Stimulated activated effector memory CD8-positive, alpha-beta T cell treated with anti-CD3 and anti-CD28 coated beads, Interleukin-12 subunit alpha, Interleukin-12 subunit beta, amount 100 ng/mL, for 72 hours (primary cell): ENCODE data around the gene EIF2S2.

Experiments
- ATAC-seq: fragments of 150-1000 bp; cut with Tn5 transposase; 2 replicates; pipeline ENCODE4 v1.10.0; 2021
- DNase-seq, 2 donors: peaks; one replicate each; pipeline ENCODE4 v3.0.0; 2021 to 2022; ENCODE audit warnings: low spot score in 2 of 2
- H3K27ac Mint-ChIP-seq: one replicate; pipeline ENCODE4 v1.8.0; 2022; ENCODE audit warnings: mild to moderate bottlenecking, mixed read lengths
- H3K36me3 Mint-ChIP-seq: one replicate; pipeline ENCODE4 v1.8.0; 2022; ENCODE audit warnings: mild to moderate bottlenecking, mixed read lengths
- H3K4me1 Mint-ChIP-seq: one replicate; pipeline ENCODE4 v1.8.0; 2022; ENCODE audit warnings: mixed read lengths
- H3K4me3 Mint-ChIP-seq: one replicate; pipeline ENCODE4 v1.8.0; 2022; ENCODE audit warnings: mild to moderate bottlenecking, mixed read lengths
- H3K9me3 Mint-ChIP-seq: one replicate; pipeline ENCODE4 v1.8.0; 2022; ENCODE audit warnings: mixed read lengths

Gene EIF2S2

GRCh38 chr20:34084227-34084923 is 27.7 kb downstream of the EIF2S2 start:
- no peaks in the 10 kb centered on the region for H3K9me3 Mint-ChIP-seq
- ATAC-seq (no peak), DNase-seq (no peak)
- peaks cover 47% of the 10 kb centered on the region for H3K4me1 Mint-ChIP-seq
- peak overlapping the region; percentile 90 for H3K27ac Mint-ChIP-seq
- no peak overlapping the region for H3K4me3 Mint-ChIP-seq
- peaks cover 74% of the 10 kb centered on the region for H3K36me3 Mint-ChIP-seq

GRCh38 chr20:34083781-34084180 is 28.3 kb downstream of the EIF2S2 start:
- no peak overlapping the region for H3K4me3 Mint-ChIP-seq
- H3K36me3 Mint-ChIP-seq: peaks cover 68% of the 10 kb centered on the region
- peaks cover 47% of the 10 kb centered on the region for H3K4me1 Mint-ChIP-seq
- no peaks in the 10 kb centered on the region for H3K9me3 Mint-ChIP-seq
- H3K27ac Mint-ChIP-seq: peak overlapping the region; percentile 90
- DNase-seq: no peak
- no peak for ATAC-seq

- no peak overlapping the region for H3K4me3 Mint-ChIP-seq
- no peaks in the 10 kb centered on the region for H3K9me3 Mint-ChIP-seq
- peaks cover 43% of the 10 kb centered on the region for H3K4me1 Mint-ChIP-seq
- DNase-seq (no peak), ATAC-seq (no peak)
- peak overlapping the region; percentile 90 for H3K27ac Mint-ChIP-seq
- H3K36me3 Mint-ChIP-seq: peaks cover 65% of the 10 kb centered on the region
Measured at GRCh38 chr20:34083137-34083536, 28.9 kb downstream of the EIF2S2 start.

GRCh38 chr20:34082232-34082887 is 29.7 kb downstream of the EIF2S2 start:
- Mint-ChIP-seq H3K27ac (peak overlapping the region; percentile 86), H3K4me1 (peaks cover 39% of the 10 kb centered on the region), H3K9me3 (no peaks in the 10 kb centered on the region), H3K36me3 (peaks cover 65% of the 10 kb centered on the region), H3K4me3 (no peak overlapping the region)
- ATAC-seq (no peak), DNase-seq (no peak)

GRCh38 chr20:34079818-34080217 is 32.2 kb downstream of the EIF2S2 start:
- Mint-ChIP-seq H3K4me3 (no peak overlapping the region), H3K36me3 (peaks cover 68% of the 10 kb centered on the region), H3K27ac (peak overlapping the region; percentile 86), H3K9me3 (no peaks in the 10 kb centered on the region), H3K4me1 (peaks cover 31% of the 10 kb centered on the region)
- DNase-seq (no peak), ATAC-seq (no peak)

- Mint-ChIP-seq H3K27ac (peak overlapping the region; percentile 86), H3K4me3 (no peak overlapping the region), H3K9me3 (no peaks in the 10 kb centered on the region), H3K36me3 (peaks cover 68% of the 10 kb centered on the region), H3K4me1 (peaks cover 28% of the 10 kb centered on the region)
- DNase-seq (no peak), ATAC-seq (no peak)
Measured at GRCh38 chr20:34078540-34078939, 33.5 kb downstream of the EIF2S2 start.

GRCh38 chr20:34076952-34077351 is 35.1 kb downstream of the EIF2S2 start:
- Mint-ChIP-seq H3K36me3 (peaks cover 78% of the 10 kb centered on the region), H3K4me1 (peaks cover 40% of the 10 kb centered on the region), H3K4me3 (no peak overlapping the region), H3K27ac (peak overlapping the region; percentile 74), H3K9me3 (no peaks in the 10 kb centered on the region)
- no peak for DNase-seq
- no peak for ATAC-seq

GRCh38 chr20:34075647-34076046 is 36.4 kb downstream of the EIF2S2 start:
- Mint-ChIP-seq H3K4me3 (no peak overlapping the region), H3K4me1 (peaks cover 39% of the 10 kb centered on the region), H3K27ac (peak overlapping the region; percentile 74), H3K9me3 (no peaks in the 10 kb centered on the region), H3K36me3 (peaks cover 79% of the 10 kb centered on the region)
- ATAC-seq (no peak), DNase-seq (no peak)

- peaks cover 74% of the 10 kb centered on the region for H3K36me3 Mint-ChIP-seq
- H3K27ac Mint-ChIP-seq: peak overlapping the region; percentile 88
- ATAC-seq: peak; percentile 49
- DNase-seq: no peak
- H3K9me3 Mint-ChIP-seq: no peaks in the 10 kb centered on the region
- no peak overlapping the region for H3K4me3 Mint-ChIP-seq
- peaks cover 44% of the 10 kb centered on the region for H3K4me1 Mint-ChIP-seq
Measured at GRCh38 chr20:34074101-34074760, 37.8 kb downstream of the EIF2S2 start.

GRCh38 chr20:34072778-34073177 is 39.3 kb downstream of the EIF2S2 start:
- Mint-ChIP-seq H3K27ac (peak overlapping the region; percentile 43), H3K4me1 (peaks cover 59% of the 10 kb centered on the region), H3K4me3 (no peak overlapping the region), H3K9me3 (no peaks in the 10 kb centered on the region), H3K36me3 (peaks cover 66% of the 10 kb centered on the region)
- ATAC-seq (no peak), DNase-seq (no peak)

GRCh38 chr20:34072076-34072475 is 40.0 kb downstream of the EIF2S2 start:
- H3K9me3 Mint-ChIP-seq: no peaks in the 10 kb centered on the region
- H3K4me1 Mint-ChIP-seq: peaks cover 62% of the 10 kb centered on the region
- peak overlapping the region; percentile 43 for H3K27ac Mint-ChIP-seq
- ATAC-seq: no peak
- H3K4me3 Mint-ChIP-seq: no peak overlapping the region
- no peak for DNase-seq
- H3K36me3 Mint-ChIP-seq: peaks cover 59% of the 10 kb centered on the region

- no peak for ATAC-seq
- DNase-seq: no peak
- H3K36me3 Mint-ChIP-seq: peaks cover 49% of the 10 kb centered on the region
- peaks cover 62% of the 10 kb centered on the region for H3K4me1 Mint-ChIP-seq
- peak overlapping the region; percentile 47 for H3K27ac Mint-ChIP-seq
- H3K9me3 Mint-ChIP-seq: no peaks in the 10 kb centered on the region
- H3K4me3 Mint-ChIP-seq: no peak overlapping the region
Measured at GRCh38 chr20:34070859-34071258, 41.2 kb downstream of the EIF2S2 start.

GRCh38 chr20:34070079-34070439 is 42.0 kb downstream of the EIF2S2 start:
- Mint-ChIP-seq H3K4me3 (no peak overlapping the region), H3K4me1 (peaks cover 68% of the 10 kb centered on the region), H3K27ac (peak overlapping the region; percentile 23), H3K9me3 (no peaks in the 10 kb centered on the region), H3K36me3 (peaks cover 48% of the 10 kb centered on the region)
- DNase-seq (no peak), ATAC-seq (no peak)

GRCh38 chr20:34069341-34070078 is 42.5 kb downstream of the EIF2S2 start:
- Mint-ChIP-seq H3K4me1 (peaks cover 67% of the 10 kb centered on the region), H3K27ac (peak overlapping the region; percentile 23), H3K36me3 (peaks cover 48% of the 10 kb centered on the region), H3K9me3 (no peaks in the 10 kb centered on the region), H3K4me3 (no peak overlapping the region)
- peak; percentile 29 to 68 for DNase-seq
- peak; percentile 89 for ATAC-seq

- no peak overlapping the region for H3K4me3 Mint-ChIP-seq
- peaks cover 55% of the 10 kb centered on the region for H3K4me1 Mint-ChIP-seq
- no peak for ATAC-seq
- H3K9me3 Mint-ChIP-seq: no peaks in the 10 kb centered on the region
- DNase-seq: no peak
- peak overlapping the region; percentile 41 for H3K27ac Mint-ChIP-seq
- H3K36me3 Mint-ChIP-seq: peaks cover 32% of the 10 kb centered on the region
Measured at GRCh38 chr20:34068001-34068400, 44.0 kb downstream of the EIF2S2 start.
